HG03280 (cell line): ENCODE data around the gene KLF2.
"Not testable (repeated sequence)": the region's sequence is repeated elsewhere in the genome, so short reads cannot be mapped to it uniquely, and the experiment has no call there.

Source experiments
- ATAC-seq: cut with Tn5 transposase; IDR thresholded peaks from one replicate; pipeline ENCODE4 v1.9.1; 2021; ENCODE audit warnings: mild to moderate bottlenecking, moderate library complexity; ENCODE audit not compliant: unreplicated experiment

Gene KLF2

GRCh38 chr19:16324384-16325160 lies at the start of gene KLF2:
TSS of gene KLF2 (plus strand) at chr19:16324826. CDS start at chr19:16324924, 98 bp downstream.
- ATAC-seq, result peak; percentile 60

- no peak for ATAC-seq
Observed at GRCh38 chr19:16280306-16280705, 44.3 kb upstream of the KLF2 start.

- no peak for ATAC-seq
Observed at GRCh38 chr19:16281743-16282142, 42.9 kb upstream of the KLF2 start.

- ATAC-seq, result no peak
Observed at GRCh38 chr19:16283210-16284061, 41.2 kb upstream of the KLF2 start.

- ATAC-seq, result no peak
Observed at GRCh38 chr19:16284505-16284904, 40.1 kb upstream of the KLF2 start.

GRCh38 chr19:16285079-16285478 lies 39.5 kb upstream of the KLF2 start:
- not testable (repeated sequence) for ATAC-seq

GRCh38 chr19:16285769-16286498 lies 38.7 kb upstream of the KLF2 start:
- no peak for ATAC-seq

- ATAC-seq, result no peak
Observed at GRCh38 chr19:16288544-16288943, 36.1 kb upstream of the KLF2 start.

GRCh38 chr19:16289594-16289993 lies 35.0 kb upstream of the KLF2 start:
- no peak for ATAC-seq

- ATAC-seq, result no peak
Observed at GRCh38 chr19:16290692-16291091, 33.9 kb upstream of the KLF2 start.

- ATAC-seq, result no peak
Observed at GRCh38 chr19:16293118-16294091, 31.2 kb upstream of the KLF2 start.

- ATAC-seq, result no peak
Observed at GRCh38 chr19:16295057-16295456, 29.6 kb upstream of the KLF2 start.

- no peak for ATAC-seq
Observed at GRCh38 chr19:16296713-16297112, 27.9 kb upstream of the KLF2 start.

- no peak for ATAC-seq
Observed at GRCh38 chr19:16297575-16298178, 26.9 kb upstream of the KLF2 start.

- ATAC-seq, result no peak
Observed at GRCh38 chr19:16298334-16298733, 26.3 kb upstream of the KLF2 start.

- no peak for ATAC-seq
Observed at GRCh38 chr19:16301999-16302694, 22.5 kb upstream of the KLF2 start.

- no peak for ATAC-seq
Observed at GRCh38 chr19:16303755-16304154, 20.9 kb upstream of the KLF2 start.

- not testable (repeated sequence) for ATAC-seq
Observed at GRCh38 chr19:16304511-16304910, 20.1 kb upstream of the KLF2 start.

GRCh38 chr19:16305060-16305459 lies 19.6 kb upstream of the KLF2 start:
- not testable (repeated sequence) for ATAC-seq
